A549 (cell line): ENCODE measurements around the gene NACA.

Experiments used
- EP300 ChIP-seq, 2 experiments: fragments of >200 bp; sonication (Bioruptor Twin); formaldehyde crosslinking; IDR thresholded peaks; 2 replicates in 1 of 2; 3 replicates in 1 of 2; pipeline ENCODE4 v1.6.1; 2016 to 2017
- JUN ChIP-seq, 2 experiments: fragments of >200 bp; sonication (Bioruptor Twin); formaldehyde crosslinking; IDR thresholded peaks; 2 replicates in 1 of 2; 3 replicates in 1 of 2; pipeline ENCODE4 v1.6.1; 2016 to 2017
- TF ChIP-seq, protein P1 (sequence below): IDR thresholded peaks from 2 replicates; pipeline ENCODE4 v1.6.1; 2012

DNA sequence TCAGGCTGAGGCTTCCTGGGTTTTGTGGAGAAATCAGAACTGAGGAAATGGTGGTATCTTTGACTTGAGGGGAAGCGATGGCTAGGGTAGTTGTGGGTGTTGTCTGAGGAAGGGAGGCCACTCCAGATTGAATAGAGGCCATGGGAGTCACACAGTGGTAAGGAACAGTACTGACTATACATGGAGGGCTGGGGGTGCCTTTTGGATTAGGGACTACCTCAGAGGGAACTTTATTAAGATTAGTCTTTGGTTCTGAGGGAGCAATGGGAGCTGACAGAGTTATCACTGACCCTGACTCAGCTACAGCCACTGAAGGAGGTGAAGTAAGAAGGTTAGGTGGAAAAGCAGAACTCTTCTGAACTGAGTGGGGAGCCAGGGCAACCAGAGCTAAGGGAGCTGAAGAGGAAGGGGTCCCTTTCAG, 4.4 kb downstream of the NACA start:
- TF ChIP-seq JUN (IDR thresholded peaks at IDR 0.05) (no peak), EP300 (IDR thresholded peaks at IDR 0.05) (no peak)
- TF ChIP-seq, protein P1, sequence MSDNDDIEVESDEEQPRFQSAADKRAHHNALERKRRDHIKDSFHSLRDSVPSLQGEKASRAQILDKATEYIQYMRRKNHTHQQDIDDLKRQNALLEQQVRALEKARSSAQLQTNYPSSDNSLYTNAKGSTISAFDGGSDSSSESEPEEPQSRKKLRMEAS, result no peak
